Liver (tissue), 9 donors: ENCODE data around the gene CDC7. TPM values are rescaled to one million over a fixed set of nuclear protein-coding genes. Genes with fewer than 3 reads are reported as not detected.

Experiments
- DNase-seq: peaks from one replicate; pipeline ENCODE4 v3.0.0-alpha.2; 2017; ENCODE audit warnings: low spot score
- H3K27ac ChIP-seq, 2 donors: one replicate each; pipeline ENCODE4 v1.7.0; 2013; ENCODE audit warnings: inconsistent platforms in 2 of 2, low read length in 2 of 2, control low read depth in 1 of 2, low read depth in 1 of 2, mild to moderate bottlenecking in 1 of 2
- H3K27me3 ChIP-seq, 4 donors: one replicate each; pipeline versions ENCODE4 v1.6.1 to v1.7.0; 2013; ENCODE audit warnings: low read length in 3 of 4, inconsistent platforms in 1 of 4, mild to moderate bottlenecking in 1 of 4, moderate library complexity in 1 of 4; ENCODE audit not compliant: control insufficient read depth in 4 of 4, insufficient read depth in 4 of 4
- H3K36me3 ChIP-seq, 4 donors: one replicate each; pipeline versions ENCODE4 v1.6.1 to v1.7.0; 2013; ENCODE audit warnings: low read length in 3 of 4, mild to moderate bottlenecking in 3 of 4, low read depth in 1 of 4, moderate library complexity in 1 of 4; ENCODE audit not compliant: control insufficient read depth in 4 of 4, insufficient read depth in 3 of 4
- H3K4me1 ChIP-seq, 4 donors: one replicate each; pipeline versions ENCODE4 v1.6.1 to v1.7.0; 2013; ENCODE audit warnings: low read length in 3 of 4, mild to moderate bottlenecking in 3 of 4, moderate library complexity in 1 of 4; ENCODE audit not compliant: control insufficient read depth in 4 of 4, insufficient read depth in 4 of 4
- H3K4me3 ChIP-seq, 3 donors: one replicate each; pipeline versions ENCODE4 v1.6.1 to v1.7.0; 2013; ENCODE audit warnings: low read length in 3 of 3, control low read depth in 1 of 3, low read depth in 1 of 3, mild to moderate bottlenecking in 1 of 3
- H3K9ac ChIP-seq, 2 donors: one replicate each; pipeline ENCODE4 v1.7.0; 2013; ENCODE audit warnings: low read length in 2 of 2, mild to moderate bottlenecking in 2 of 2, moderate library complexity in 2 of 2, control low read depth in 1 of 2, low read depth in 1 of 2
- H3K9me3 ChIP-seq, 4 donors: one replicate each; pipeline versions ENCODE4 v1.6.1 to v1.7.0; 2013; ENCODE audit warnings: low read length in 3 of 4; ENCODE audit not compliant: control insufficient read depth in 4 of 4
- EGR1 ChIP-seq, 2 donors: IDR thresholded peaks; 2 replicates each; pipeline ENCODE4 v1.6.1; 2016 to 2018; ENCODE audit warnings: antibody characterized with exemption in 2 of 2, low read depth in 2 of 2
- FOXA1 ChIP-seq: IDR thresholded peaks from 2 replicates; pipeline ENCODE4 v1.6.1; 2016; ENCODE audit warnings: antibody characterized with exemption
- FOXA2 ChIP-seq: IDR thresholded peaks from 2 replicates; pipeline ENCODE4 v1.6.1; 2016; ENCODE audit warnings: antibody characterized with exemption
- GABPA ChIP-seq, 2 donors: IDR thresholded peaks in 1 of 2; conservative IDR thresholded peaks in 1 of 2; 2 replicates each; pipeline ENCODE4 v1.6.1; 2016; ENCODE audit warnings: antibody characterized with exemption in 2 of 2, mild to moderate bottlenecking in 1 of 2, moderate library complexity in 1 of 2
- HNF4G ChIP-seq: IDR thresholded peaks from 2 replicates; pipeline ENCODE4 v1.6.1; 2016; ENCODE audit warnings: antibody characterized with exemption
- NR2F2 ChIP-seq: IDR thresholded peaks from 2 replicates; pipeline ENCODE4 v1.6.1; 2016; ENCODE audit warnings: antibody characterized with exemption
- RAD21 ChIP-seq, 2 donors: IDR thresholded peaks; 2 replicates each; pipeline ENCODE4 v1.6.1; 2016; ENCODE audit warnings: antibody characterized with exemption in 2 of 2, mild to moderate bottlenecking in 2 of 2
- SP1 ChIP-seq: IDR thresholded peaks from 2 replicates; pipeline ENCODE4 v1.6.1; 2018; ENCODE audit warnings: antibody characterized with exemption, mild to moderate bottlenecking
- TAF1 ChIP-seq: conservative IDR thresholded peaks from 2 replicates; pipeline ENCODE4 v1.6.1; 2016; ENCODE audit warnings: antibody characterized with exemption, mild to moderate bottlenecking
- YY1 ChIP-seq: IDR thresholded peaks from 2 replicates; pipeline ENCODE4 v1.6.1; 2016; ENCODE audit warnings: antibody characterized with exemption, mild to moderate bottlenecking
- whole genome bisulfite sequencing: extraction: QIAGEN DNeasy Blood & Tissue Kit; methylation state at CpG from one replicate; pipeline ENCODE4 v1.1.7; 2013; 5-methylcytosine and 5-hydroxymethylcytosine counted together
- polyA plus RNA-seq, 2 donors: library from polyadenylated mRNA; stranded (reverse) in 1 of 2; unstranded in 1 of 2; fragments of 200-250 nt in 1 of 2; fragments of >200 nt in 1 of 2; fragmentation: Nextera tagmentation in 1 of 2; extraction: Ambion mirVana in 1 of 2; gene quantifications; one replicate each; pipeline versions ENCODE4 v1.2.1 to v1.2.3, GENCODE V29; 2013 to 2015
- total RNA-seq, 2 donors: library from RNA; depleted of rRNA; stranded (reverse); fragments of >200 nt; gene quantifications; one replicate each; pipeline ENCODE4 v1.2.3, GENCODE V29; 2014
- TF ChIP-seq, protein P1 (sequence below): IDR thresholded peaks from 2 replicates; pipeline ENCODE4 v1.6.1; 2016; ENCODE audit warnings: antibody characterized with exemption, mild to moderate bottlenecking
- TF ChIP-seq, protein P2 (sequence below): IDR thresholded peaks from 2 replicates; pipeline ENCODE4 v1.6.1; 2016; ENCODE audit warnings: antibody characterized with exemption
- TF ChIP-seq, protein P3 (sequence below): IDR thresholded peaks from 2 replicates; pipeline ENCODE4 v1.6.1; 2016; ENCODE audit warnings: antibody characterized with exemption
- TF ChIP-seq, protein P4 (sequence below): IDR thresholded peaks from 2 replicates; pipeline ENCODE4 v1.6.1; 2016; ENCODE audit warnings: antibody characterized with exemption
- donor health status: healthy.
- donor health status: healthy.
- donor health status: healthy.
- donor health status: healthy.
- donor health status: healthy.

The CDC7 gene
- total and polyA plus RNA-seq, 4 donors: 0.43 to 15.0 (median 0.61) TPM

DNA sequence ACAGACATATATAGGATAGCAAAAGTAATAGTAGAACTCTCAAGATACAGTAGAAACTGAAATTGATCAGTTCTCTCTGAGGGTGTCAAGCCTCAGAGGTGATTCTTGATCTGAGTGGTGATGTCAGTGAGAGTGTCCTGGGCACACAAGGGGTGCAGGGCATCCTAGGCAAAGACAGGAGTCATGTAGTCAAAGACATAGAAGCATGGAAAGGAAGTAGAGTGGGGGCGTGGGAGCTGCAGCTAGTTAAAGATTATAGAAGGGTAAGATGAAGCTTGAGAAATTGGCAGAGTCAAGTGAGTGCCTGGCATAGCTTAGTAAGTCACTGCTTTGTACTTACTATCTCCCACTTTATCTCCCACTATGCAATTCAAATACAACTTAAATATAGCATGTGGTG lies 22.8 kb downstream of the CDC7 start:
- Histone ChIP-seq H3K4me3 (no peak overlapping the region), H3K27me3 (no peaks in the 10 kb centered on the region), H3K4me1 (no peaks in the 10 kb centered on the region), H3K36me3 (no peaks in the 10 kb centered on the region), H3K9ac (no peak overlapping the region), H3K9me3 (no peaks in the 10 kb centered on the region), H3K27ac (no peak overlapping the region)
- TF ChIP-seq, protein P1, sequence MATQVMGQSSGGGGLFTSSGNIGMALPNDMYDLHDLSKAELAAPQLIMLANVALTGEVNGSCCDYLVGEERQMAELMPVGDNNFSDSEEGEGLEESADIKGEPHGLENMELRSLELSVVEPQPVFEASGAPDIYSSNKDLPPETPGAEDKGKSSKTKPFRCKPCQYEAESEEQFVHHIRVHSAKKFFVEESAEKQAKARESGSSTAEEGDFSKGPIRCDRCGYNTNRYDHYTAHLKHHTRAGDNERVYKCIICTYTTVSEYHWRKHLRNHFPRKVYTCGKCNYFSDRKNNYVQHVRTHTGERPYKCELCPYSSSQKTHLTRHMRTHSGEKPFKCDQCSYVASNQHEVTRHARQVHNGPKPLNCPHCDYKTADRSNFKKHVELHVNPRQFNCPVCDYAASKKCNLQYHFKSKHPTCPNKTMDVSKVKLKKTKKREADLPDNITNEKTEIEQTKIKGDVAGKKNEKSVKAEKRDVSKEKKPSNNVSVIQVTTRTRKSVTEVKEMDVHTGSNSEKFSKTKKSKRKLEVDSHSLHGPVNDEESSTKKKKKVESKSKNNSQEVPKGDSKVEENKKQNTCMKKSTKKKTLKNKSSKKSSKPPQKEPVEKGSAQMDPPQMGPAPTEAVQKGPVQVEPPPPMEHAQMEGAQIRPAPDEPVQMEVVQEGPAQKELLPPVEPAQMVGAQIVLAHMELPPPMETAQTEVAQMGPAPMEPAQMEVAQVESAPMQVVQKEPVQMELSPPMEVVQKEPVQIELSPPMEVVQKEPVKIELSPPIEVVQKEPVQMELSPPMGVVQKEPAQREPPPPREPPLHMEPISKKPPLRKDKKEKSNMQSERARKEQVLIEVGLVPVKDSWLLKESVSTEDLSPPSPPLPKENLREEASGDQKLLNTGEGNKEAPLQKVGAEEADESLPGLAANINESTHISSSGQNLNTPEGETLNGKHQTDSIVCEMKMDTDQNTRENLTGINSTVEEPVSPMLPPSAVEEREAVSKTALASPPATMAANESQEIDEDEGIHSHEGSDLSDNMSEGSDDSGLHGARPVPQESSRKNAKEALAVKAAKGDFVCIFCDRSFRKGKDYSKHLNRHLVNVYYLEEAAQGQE: no peak
- no peak for TF ChIP-seq TAF1
- TF ChIP-seq RAD21 (IDR thresholded peaks at IDR 0.05): no peak
- no peak for TF ChIP-seq NR2F2
- TF ChIP-seq, protein P2, sequence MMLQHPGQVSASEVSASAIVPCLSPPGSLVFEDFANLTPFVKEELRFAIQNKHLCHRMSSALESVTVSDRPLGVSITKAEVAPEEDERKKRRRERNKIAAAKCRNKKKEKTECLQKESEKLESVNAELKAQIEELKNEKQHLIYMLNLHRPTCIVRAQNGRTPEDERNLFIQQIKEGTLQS: no peak
- no peak for TF ChIP-seq YY1
- TF ChIP-seq GABPA (IDR thresholded peaks at IDR 0.05 in 1 of 2, conservative IDR thresholded peaks at IDR 0.05 in 1 of 2): no peak
- no peak for TF ChIP-seq SP1
- no peak for TF ChIP-seq HNF4G
- TF ChIP-seq EGR1 (IDR thresholded peaks at IDR 0.05; ENCODE audit: low read depth in 2 of 2): no peak
- TF ChIP-seq, protein P3, sequence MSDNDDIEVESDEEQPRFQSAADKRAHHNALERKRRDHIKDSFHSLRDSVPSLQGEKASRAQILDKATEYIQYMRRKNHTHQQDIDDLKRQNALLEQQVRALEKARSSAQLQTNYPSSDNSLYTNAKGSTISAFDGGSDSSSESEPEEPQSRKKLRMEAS: no peak
- TF ChIP-seq FOXA1: no peak
- no peak for TF ChIP-seq FOXA2
- TF ChIP-seq, protein P4, sequence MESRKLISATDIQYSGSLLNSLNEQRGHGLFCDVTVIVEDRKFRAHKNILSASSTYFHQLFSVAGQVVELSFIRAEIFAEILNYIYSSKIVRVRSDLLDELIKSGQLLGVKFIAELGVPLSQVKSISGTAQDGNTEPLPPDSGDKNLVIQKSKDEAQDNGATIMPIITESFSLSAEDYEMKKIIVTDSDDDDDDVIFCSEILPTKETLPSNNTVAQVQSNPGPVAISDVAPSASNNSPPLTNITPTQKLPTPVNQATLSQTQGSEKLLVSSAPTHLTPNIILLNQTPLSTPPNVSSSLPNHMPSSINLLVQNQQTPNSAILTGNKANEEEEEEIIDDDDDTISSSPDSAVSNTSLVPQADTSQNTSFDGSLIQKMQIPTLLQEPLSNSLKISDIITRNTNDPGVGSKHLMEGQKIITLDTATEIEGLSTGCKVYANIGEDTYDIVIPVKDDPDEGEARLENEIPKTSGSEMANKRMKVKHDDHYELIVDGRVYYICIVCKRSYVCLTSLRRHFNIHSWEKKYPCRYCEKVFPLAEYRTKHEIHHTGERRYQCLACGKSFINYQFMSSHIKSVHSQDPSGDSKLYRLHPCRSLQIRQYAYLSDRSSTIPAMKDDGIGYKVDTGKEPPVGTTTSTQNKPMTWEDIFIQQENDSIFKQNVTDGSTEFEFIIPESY: no peak
- 75% methylated on average over 1 of the region's 1 CpG for WGBS
- no peak for DNase-seq

DNA sequence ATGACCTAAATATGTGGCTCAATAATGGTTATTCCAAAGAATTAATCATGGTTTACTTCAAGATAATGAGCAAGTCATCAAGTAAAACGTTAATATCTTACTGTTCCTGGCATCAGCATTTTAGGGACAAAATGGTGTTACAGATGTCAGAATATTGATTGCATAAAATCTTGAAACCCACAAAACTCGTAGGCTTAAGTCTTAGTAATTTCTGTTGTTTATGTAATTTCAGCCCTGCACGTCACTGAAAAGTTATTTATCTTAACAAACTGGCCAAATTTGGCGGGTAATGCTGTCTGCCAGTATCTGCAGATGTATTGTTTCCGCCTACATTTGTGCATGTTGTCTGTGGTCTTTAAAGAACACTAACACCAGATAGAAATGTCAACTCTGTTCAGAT lies 25.8 kb downstream of the CDC7 start:
- WGBS: 76% methylated on average over 5 of the region's 5 CpGs
- DNase-seq: no peak
- no peaks in the 10 kb centered on the region for H3K9me3 ChIP-seq
- no peaks in the 10 kb centered on the region for H3K36me3 ChIP-seq
- no peaks in the 10 kb centered on the region for H3K27me3 ChIP-seq
- no peak overlapping the region for H3K9ac ChIP-seq
- H3K4me3 ChIP-seq: no peak overlapping the region
- TF ChIP-seq NR2F2: peak; percentile 27
- TF ChIP-seq EGR1 (IDR thresholded peaks at IDR 0.05; ENCODE audit: low read depth in 2 of 2): no peak
- TF ChIP-seq YY1: peak; percentile 8
- no peaks in the 10 kb centered on the region for H3K4me1 ChIP-seq
- no peak overlapping the region for H3K27ac ChIP-seq
